Skin of body (tissue), 2 donors: ENCODE data around the gene SUSD5. TPM values are rescaled to one million over a fixed set of nuclear protein-coding genes. Genes with fewer than 3 reads are reported as not detected.

ENCODE experiments used
- DNase-seq: peaks from one replicate; lab custom pipeline; 2025; lab: John Stamatoyannopoulos, UW
- total RNA-seq: library from RNA; depleted of rRNA; stranded (reverse); fragments of >200 nt; gene quantifications from one replicate; pipeline ENCODE4 v1.2.3, GENCODE V29; 2014

SUSD5 gene
- 3.3 TPM for total RNA-seq

GRCh38 chr3:33218446-33219174, at the start of gene SUSD5:
TSS of gene SUSD5 (minus strand) at chr3:33218810. CDS start at chr3:33218797, 13 bp downstream.
- no peak for DNase-seq

GRCh38 chr3:33260104-33260503, 41.5 kb upstream of the SUSD5 start:
- no peak for DNase-seq

GRCh38 chr3:33256249-33256648, 37.6 kb upstream of the SUSD5 start:
- no peak for DNase-seq

GRCh38 chr3:33250712-33251111, 32.1 kb upstream of the SUSD5 start:
- no peak for DNase-seq

- no peak for DNase-seq
Measured at GRCh38 chr3:33246786-33247185, 28.2 kb upstream of the SUSD5 start.

GRCh38 chr3:33240261-33240660, 21.7 kb upstream of the SUSD5 start:
- DNase-seq = no peak

GRCh38 chr3:33238923-33239322, 20.3 kb upstream of the SUSD5 start:
- DNase-seq = no peak

- no peak for DNase-seq
Measured at GRCh38 chr3:33237439-33237838, 18.8 kb upstream of the SUSD5 start.

GRCh38 chr3:33236005-33236404, 17.4 kb upstream of the SUSD5 start:
- DNase-seq = no peak

- no peak for DNase-seq
Measured at GRCh38 chr3:33233884-33234283, 15.3 kb upstream of the SUSD5 start.

- DNase-seq = no peak
Measured at GRCh38 chr3:33231756-33232465, 13.3 kb upstream of the SUSD5 start.

- no peak for DNase-seq
Measured at GRCh38 chr3:33229947-33230346, 11.3 kb upstream of the SUSD5 start.

GRCh38 chr3:33229066-33229465, 10.5 kb upstream of the SUSD5 start:
- DNase-seq = no peak

GRCh38 chr3:33221241-33221640, 2.6 kb upstream of the SUSD5 start:
- DNase-seq = no peak

- no peak for DNase-seq
Measured at GRCh38 chr3:33219175-33219487, 521 bp upstream of the SUSD5 start.

GRCh38 chr3:33217866-33218445, 654 bp downstream of the SUSD5 start:
- DNase-seq = no peak

GRCh38 chr3:33215739-33216138, 2.9 kb downstream of the SUSD5 start:
- DNase-seq = no peak

- DNase-seq = no peak
Measured at GRCh38 chr3:33212406-33212805, 6.2 kb downstream of the SUSD5 start.

- no peak for DNase-seq
Measured at GRCh38 chr3:33211444-33211843, 7.2 kb downstream of the SUSD5 start.

- no peak for DNase-seq
Measured at GRCh38 chr3:33209357-33209756, 9.3 kb downstream of the SUSD5 start.

GRCh38 chr3:33202711-33203457, 15.7 kb downstream of the SUSD5 start:
- DNase-seq = no peak

- no peak for DNase-seq
Measured at GRCh38 chr3:33201195-33201594, 17.4 kb downstream of the SUSD5 start.
